Coronary artery (tissue), 2 donors: ENCODE measurements around the gene SDF4.

ENCODE experiments used
- DNase-seq: peaks from one replicate; pipeline ENCODE4 v3.0.0-alpha.2; 2017; ENCODE audit warnings: low spot score
- H3K27ac ChIP-seq, 2 donors: fragments of 200-600 bp; sonication (generic); one replicate each; pipeline ENCODE4 v1.5.1; 2016 to 2019
- H3K4me3 ChIP-seq: fragments of 200-600 bp; sonication (generic); 2 replicates; pipeline ENCODE4 v1.5.1; 2016; ENCODE audit warnings: mild to moderate bottlenecking, moderate library complexity
- TF ChIP-seq, protein P1 (sequence below): fragments of 200-600 bp; sonication (generic); IDR thresholded peaks from one replicate; pipeline ENCODE4 v1.5.1; 2019; ENCODE audit warnings: antibody characterized with exemption

Gene SDF4

DNA sequence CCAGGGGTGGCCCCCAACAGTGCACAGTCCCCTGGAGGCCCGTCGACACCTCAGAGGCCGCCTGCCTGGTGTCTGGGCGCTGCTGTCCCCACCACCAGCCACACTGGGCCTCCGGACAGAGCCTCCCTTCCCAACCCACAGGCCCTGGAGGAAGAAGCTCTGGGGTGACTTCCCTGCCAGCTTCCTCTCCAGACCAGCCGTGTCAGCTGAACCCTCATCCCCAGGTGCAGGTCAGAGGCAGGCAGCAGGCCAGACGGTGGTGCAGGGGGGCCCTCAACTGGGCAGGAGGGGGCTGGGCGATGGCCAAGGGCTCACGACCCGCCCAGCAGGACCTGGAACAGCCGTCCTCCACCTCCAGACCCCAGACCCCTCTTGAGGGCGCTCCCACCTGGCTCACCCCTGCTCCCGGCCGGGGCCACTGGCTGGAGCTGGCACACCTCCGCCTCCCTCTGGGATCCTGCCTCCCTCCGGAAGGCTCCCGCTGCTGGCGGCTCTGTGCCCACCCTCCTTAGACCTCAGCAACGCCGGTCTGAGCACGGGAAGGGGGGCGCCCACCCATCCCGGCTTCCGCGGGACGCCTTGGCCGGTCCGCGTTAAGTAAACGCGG is 25.9 kb downstream of the SDF4 start:
- TF ChIP-seq, protein P1, sequence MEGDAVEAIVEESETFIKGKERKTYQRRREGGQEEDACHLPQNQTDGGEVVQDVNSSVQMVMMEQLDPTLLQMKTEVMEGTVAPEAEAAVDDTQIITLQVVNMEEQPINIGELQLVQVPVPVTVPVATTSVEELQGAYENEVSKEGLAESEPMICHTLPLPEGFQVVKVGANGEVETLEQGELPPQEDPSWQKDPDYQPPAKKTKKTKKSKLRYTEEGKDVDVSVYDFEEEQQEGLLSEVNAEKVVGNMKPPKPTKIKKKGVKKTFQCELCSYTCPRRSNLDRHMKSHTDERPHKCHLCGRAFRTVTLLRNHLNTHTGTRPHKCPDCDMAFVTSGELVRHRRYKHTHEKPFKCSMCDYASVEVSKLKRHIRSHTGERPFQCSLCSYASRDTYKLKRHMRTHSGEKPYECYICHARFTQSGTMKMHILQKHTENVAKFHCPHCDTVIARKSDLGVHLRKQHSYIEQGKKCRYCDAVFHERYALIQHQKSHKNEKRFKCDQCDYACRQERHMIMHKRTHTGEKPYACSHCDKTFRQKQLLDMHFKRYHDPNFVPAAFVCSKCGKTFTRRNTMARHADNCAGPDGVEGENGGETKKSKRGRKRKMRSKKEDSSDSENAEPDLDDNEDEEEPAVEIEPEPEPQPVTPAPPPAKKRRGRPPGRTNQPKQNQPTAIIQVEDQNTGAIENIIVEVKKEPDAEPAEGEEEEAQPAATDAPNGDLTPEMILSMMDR: no peak
- no peak overlapping the region for H3K27ac ChIP-seq
- peak overlapping the region; percentile 63 for H3K4me3 ChIP-seq
- no peak for DNase-seq

DNA sequence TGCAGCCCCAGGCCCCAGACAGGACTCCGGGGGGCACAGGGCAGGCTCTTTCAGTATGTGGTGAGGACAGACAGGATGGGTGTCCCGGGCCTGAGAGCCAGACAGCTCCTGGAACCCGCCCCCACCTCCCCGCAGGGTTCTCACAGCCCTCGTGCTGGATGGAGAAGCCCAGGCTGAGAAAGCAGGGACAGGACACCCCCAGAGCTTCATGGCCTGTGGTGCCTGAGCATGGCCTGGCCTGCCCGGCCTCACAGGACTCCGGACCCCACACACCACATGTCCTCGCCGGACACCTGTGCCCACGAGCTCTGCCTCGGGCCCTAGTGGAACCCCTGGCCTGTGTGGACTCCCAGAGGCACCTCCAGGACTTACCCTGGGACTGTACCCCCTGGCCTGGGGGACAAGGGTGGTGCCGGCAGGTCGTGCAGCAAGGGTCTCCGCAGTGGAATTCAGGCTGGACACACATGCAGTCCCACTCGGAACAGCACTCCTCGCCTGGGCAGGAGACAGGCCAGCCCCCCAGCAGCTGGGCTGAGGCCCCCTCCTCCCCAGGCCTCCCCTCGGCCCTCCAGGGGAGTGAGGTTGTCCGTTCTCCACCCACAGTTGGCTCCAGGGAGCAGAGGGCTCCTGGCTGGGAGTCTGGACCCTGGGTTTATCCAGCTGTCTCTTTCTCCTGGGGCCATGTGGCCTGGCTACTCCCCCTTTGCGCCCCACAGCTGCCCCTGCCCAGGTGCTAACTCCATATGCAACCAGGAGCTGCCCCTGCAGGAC is 26.6 kb downstream of the SDF4 start:
- DNase-seq: no peak

DNA sequence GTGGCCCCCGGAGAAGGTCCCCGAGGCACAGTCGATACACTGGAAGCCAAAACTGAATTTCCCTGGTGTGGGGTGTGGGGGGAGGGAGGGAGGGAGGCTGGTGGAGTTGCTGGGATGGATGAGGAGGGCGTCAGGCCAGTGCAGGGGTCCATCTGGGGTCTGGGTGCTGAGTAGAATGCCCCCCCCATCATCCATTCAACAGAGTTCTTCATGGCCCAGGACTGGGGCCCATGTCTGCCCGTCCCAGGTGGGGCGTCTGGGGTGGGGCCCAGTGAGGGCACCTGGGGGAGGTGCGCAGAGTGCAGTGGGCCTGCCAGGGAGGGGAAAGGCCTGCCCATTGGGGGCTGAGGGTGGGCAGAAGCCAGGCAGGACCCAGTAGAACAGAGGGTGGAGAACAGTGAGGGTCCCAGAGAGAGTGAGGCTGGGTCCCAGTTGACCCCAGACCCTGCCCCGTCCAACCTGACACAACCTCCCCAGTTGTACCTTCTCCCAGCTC is 27.3 kb downstream of the SDF4 start:
- Histone ChIP-seq H3K4me3 (no peak overlapping the region), H3K27ac (no peak overlapping the region)
- TF ChIP-seq, protein P1: no peak
- no peak for DNase-seq

More for the DNA sequence above, 26.6 kb downstream of the SDF4 start:
- no peak overlapping the region for H3K27ac ChIP-seq
- TF ChIP-seq, protein P1: no peak
- no peak overlapping the region for H3K4me3 ChIP-seq

DNA sequence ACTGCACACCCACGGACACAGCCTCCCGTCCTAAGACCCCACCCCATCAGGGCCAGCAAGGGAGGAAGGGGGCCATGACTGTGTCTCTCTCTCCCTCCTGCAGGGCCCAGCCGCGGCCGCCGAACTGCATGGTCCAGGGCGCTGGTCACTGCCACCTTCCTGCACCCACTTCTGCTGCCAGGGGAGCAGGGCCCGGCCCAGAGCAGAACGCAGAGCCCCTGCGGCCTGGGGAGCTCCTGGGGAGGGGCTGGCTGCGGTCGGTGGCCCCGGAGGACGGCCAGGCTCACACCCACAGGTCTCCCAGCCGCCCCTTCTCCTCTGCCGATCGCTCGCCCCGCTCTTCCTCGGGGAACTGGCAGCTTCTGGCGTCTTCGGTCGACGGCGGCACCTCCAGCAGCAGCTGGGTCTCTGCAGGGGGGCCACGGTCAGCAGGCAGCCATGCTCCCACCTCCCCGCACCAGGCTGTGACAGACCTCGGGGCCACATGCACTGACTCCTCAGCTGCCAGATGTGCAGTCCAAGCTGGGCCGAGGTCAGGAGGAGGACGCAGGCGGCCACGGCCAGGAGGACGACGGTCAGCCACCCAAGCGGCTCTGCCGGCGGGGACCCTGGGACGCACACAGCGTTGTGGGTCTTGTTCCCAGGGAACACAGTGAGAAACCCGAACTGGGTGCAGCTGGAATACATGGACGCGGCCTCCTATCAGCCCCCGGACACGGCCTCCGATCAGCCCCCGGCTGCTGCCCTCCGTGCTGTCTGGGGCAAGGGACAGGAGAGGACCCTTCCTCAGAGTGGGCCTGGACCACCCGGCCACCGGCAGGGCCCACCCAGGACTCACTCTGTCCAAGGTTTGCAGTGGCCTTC is 28.0 kb downstream of the SDF4 start:
- H3K27ac ChIP-seq: no peak overlapping the region
- no peak for DNase-seq
- H3K4me3 ChIP-seq: no peak overlapping the region
- TF ChIP-seq, protein P1: no peak

DNA sequence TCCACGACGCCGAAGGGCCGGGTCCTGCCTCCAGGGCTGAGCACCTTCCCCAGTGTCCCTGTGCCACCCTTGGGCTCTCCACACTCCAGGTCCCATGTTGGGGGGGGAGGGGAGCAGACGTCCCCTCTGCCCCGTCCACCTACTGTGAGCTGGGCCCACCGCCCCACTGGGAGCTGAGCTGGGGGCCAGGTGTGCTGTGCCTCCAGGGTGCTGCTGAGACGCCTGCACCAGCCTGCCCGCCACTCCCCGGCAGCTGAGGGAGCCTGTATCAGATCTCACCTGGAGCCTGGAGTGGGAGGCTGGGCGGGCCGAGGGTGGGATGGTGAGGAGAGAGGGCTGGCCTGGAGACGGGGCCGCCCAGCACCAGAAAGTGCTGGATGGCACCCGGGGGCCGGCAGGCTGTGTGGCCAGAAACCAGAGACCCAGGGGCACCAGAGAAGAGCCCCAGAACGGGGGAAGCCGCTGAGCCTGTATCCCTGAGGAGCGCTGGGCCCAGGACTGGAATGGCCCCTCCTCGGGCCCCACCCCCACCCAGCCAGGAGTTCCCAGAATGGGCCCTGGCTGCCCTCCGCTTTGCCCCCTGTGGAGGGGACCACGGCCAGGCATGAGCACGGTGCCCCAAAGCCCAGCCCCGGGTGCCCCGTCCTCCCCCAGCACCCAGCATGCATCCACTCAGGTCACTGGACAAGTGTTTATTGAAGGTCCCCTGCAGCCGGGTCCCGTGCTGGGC is 28.8 kb downstream of the SDF4 start:
- DNase-seq: no peak
- Histone ChIP-seq H3K27ac (no peak overlapping the region), H3K4me3 (no peak overlapping the region)
- TF ChIP-seq, protein P1: no peak
